Subcutaneous abdominal adipose tissue (tissue), 5 donors: Measurements from ENCODE around the gene CMTM2.

Experiments
- H3K27ac ChIP-seq: one replicate; pipeline ENCODE4 v1.7.0; 2013; ENCODE audit warnings: low read depth, mild to moderate bottlenecking, inconsistent platforms, low read length, moderate library complexity
- H3K27me3 ChIP-seq, 5 donors: one replicate each; pipeline ENCODE4 v1.7.0; 2013; ENCODE audit warnings: low read length in 5 of 5, inconsistent platforms in 1 of 5; ENCODE audit not compliant: control insufficient read depth in 5 of 5, insufficient read depth in 4 of 5
- H3K36me3 ChIP-seq, 5 donors: one replicate each; pipeline ENCODE4 v1.7.0; 2013; ENCODE audit warnings: low read length in 5 of 5; ENCODE audit not compliant: control insufficient read depth in 5 of 5, insufficient read depth in 5 of 5
- H3K4me1 ChIP-seq, 5 donors: one replicate each; pipeline ENCODE4 v1.7.0; 2013; ENCODE audit warnings: low read length in 5 of 5, mild to moderate bottlenecking in 3 of 5, moderate library complexity in 1 of 5; ENCODE audit not compliant: control insufficient read depth in 5 of 5, insufficient read depth in 5 of 5
- H3K4me3 ChIP-seq, 5 donors: one replicate each; pipeline ENCODE4 v1.7.0; 2013; ENCODE audit warnings: low read length in 5 of 5, low read depth in 1 of 5
- H3K9ac ChIP-seq, 5 donors: one replicate each; pipeline ENCODE4 v1.7.0; 2013; ENCODE audit warnings: low read length in 5 of 5, mild to moderate bottlenecking in 4 of 5, moderate library complexity in 3 of 5
- H3K9me3 ChIP-seq, 5 donors: one replicate each; pipeline ENCODE4 v1.7.0; 2013; ENCODE audit warnings: low read length in 5 of 5; ENCODE audit not compliant: control insufficient read depth in 5 of 5
- donor health status: healthy.
- donor health status: healthy.
- donor health status: healthy.
- donor health status: healthy.
- donor health status: healthy.

Gene CMTM2

GRCh38 chr16:66552286-66553177, 26.7 kb upstream of the CMTM2 start, which contains the start of gene CKLF:
Gene CKLF (plus strand): TSS chr16:66552576. CDS start chr16:66552716, 140 bp downstream.
- Histone ChIP-seq H3K9ac (peak within 1 kb of the TSS; percentile 69 to 86 (median 84)), H3K27me3 (no peaks in the 10 kb centered on the region), H3K4me1 (peaks cover 3 to 78% (median 67%) of the 10 kb centered on the region in 5 donors), H3K4me3 (peak within 1 kb of the TSS; percentile 72 to 91 (median 85)), H3K36me3 (peaks cover 0 to 4% (median 3%) of the 10 kb centered on the region in 5 donors), H3K9me3 (no peaks in the 10 kb centered on the region), H3K27ac (peak within 1 kb of the TSS; percentile 79)

- Histone ChIP-seq H3K4me3 (peak overlapping the region; percentile 72 to 91 (median 85)), H3K9me3 (no peaks in the 10 kb centered on the region), H3K9ac (peak overlapping the region in 4 of 5 donors; percentile 62 to 86 (median 77)), H3K27me3 (no peaks in the 10 kb centered on the region), H3K27ac (peak overlapping the region; percentile 79), H3K4me1 (peaks cover 3 to 71% (median 60%) of the 10 kb centered on the region in 5 donors), H3K36me3 (peaks cover 0 to 7% (median 0%) of the 10 kb centered on the region in 5 donors)
Observed at GRCh38 chr16:66553223-66553622, 26.0 kb upstream of the CMTM2 start.

- H3K9me3 ChIP-seq, result no peaks in the 10 kb centered on the region
- peak overlapping the region in 1 of 5 donors; percentile 51 for H3K9ac ChIP-seq
- H3K27ac ChIP-seq, result no peak overlapping the region
- H3K36me3 ChIP-seq, result peaks cover 0 to 11% (median 0%) of the 10 kb centered on the region in 5 donors
- no peaks in the 10 kb centered on the region for H3K27me3 ChIP-seq
- H3K4me3 ChIP-seq, result no peak overlapping the region
- H3K4me1 ChIP-seq, result peaks cover 3 to 63% (median 52%) of the 10 kb centered on the region in 5 donors
Observed at GRCh38 chr16:66554021-66554420, 25.2 kb upstream of the CMTM2 start.

- Histone ChIP-seq H3K27me3 (no peaks in the 10 kb centered on the region), H3K4me3 (no peak overlapping the region), H3K9me3 (no peaks in the 10 kb centered on the region), H3K9ac (no peak overlapping the region), H3K4me1 (peaks cover 3 to 58% (median 47%) of the 10 kb centered on the region in 5 donors), H3K36me3 (peaks cover 0 to 14% (median 0%) of the 10 kb centered on the region in 5 donors), H3K27ac (no peak overlapping the region)
Observed at GRCh38 chr16:66554495-66554894, 24.8 kb upstream of the CMTM2 start.

GRCh38 chr16:66560107-66560506, 19.2 kb upstream of the CMTM2 start:
- Histone ChIP-seq H3K36me3 (peaks cover 0 to 47% (median 8%) of the 10 kb centered on the region in 5 donors), H3K9me3 (no peaks in the 10 kb centered on the region), H3K4me1 (peaks cover 2 to 25% (median 5%) of the 10 kb centered on the region in 5 donors), H3K4me3 (no peak overlapping the region), H3K9ac (no peak overlapping the region), H3K27ac (no peak overlapping the region), H3K27me3 (no peaks in the 10 kb centered on the region)

GRCh38 chr16:66561381-66562080, 17.7 kb upstream of the CMTM2 start:
- no peak overlapping the region for H3K4me3 ChIP-seq
- no peak overlapping the region for H3K9ac ChIP-seq
- no peaks in the 10 kb centered on the region for H3K27me3 ChIP-seq
- no peaks in the 10 kb centered on the region for H3K9me3 ChIP-seq
- H3K4me1 ChIP-seq, result peaks cover 2 to 15% (median 3%) of the 10 kb centered on the region in 5 donors
- peaks cover 7 to 57% (median 14%) of the 10 kb centered on the region in 5 donors for H3K36me3 ChIP-seq
- no peak overlapping the region for H3K27ac ChIP-seq

- Histone ChIP-seq H3K9me3 (no peaks in the 10 kb centered on the region), H3K27me3 (no peaks in the 10 kb centered on the region), H3K27ac (no peak overlapping the region), H3K36me3 (peaks cover 7 to 59% (median 18%) of the 10 kb centered on the region in 5 donors), H3K9ac (no peak overlapping the region), H3K4me3 (no peak overlapping the region), H3K4me1 (peaks cover 0 to 8% (median 3%) of the 10 kb centered on the region in 5 donors)
Observed at GRCh38 chr16:66562409-66562808, 16.9 kb upstream of the CMTM2 start.

GRCh38 chr16:66562986-66563385, 16.3 kb upstream of the CMTM2 start:
- H3K9ac ChIP-seq, result no peak overlapping the region
- H3K36me3 ChIP-seq, result peaks cover 7 to 54% (median 18%) of the 10 kb centered on the region in 5 donors
- no peaks in the 10 kb centered on the region for H3K9me3 ChIP-seq
- no peaks in the 10 kb centered on the region for H3K27me3 ChIP-seq
- no peak overlapping the region for H3K27ac ChIP-seq
- peaks cover 0 to 8% (median 3%) of the 10 kb centered on the region in 5 donors for H3K4me1 ChIP-seq
- no peak overlapping the region for H3K4me3 ChIP-seq

GRCh38 chr16:66563574-66564334, 15.5 kb upstream of the CMTM2 start:
- Histone ChIP-seq H3K27ac (no peak overlapping the region), H3K4me3 (no peak overlapping the region), H3K9me3 (no peaks in the 10 kb centered on the region), H3K9ac (no peak overlapping the region), H3K27me3 (no peaks in the 10 kb centered on the region), H3K36me3 (peaks cover 7 to 53% (median 18%) of the 10 kb centered on the region in 5 donors), H3K4me1 (peaks cover 0 to 8% (median 3%) of the 10 kb centered on the region in 5 donors)
